ENCODE results near the gene LRRC45.

LRRC45 gene

DNA sequence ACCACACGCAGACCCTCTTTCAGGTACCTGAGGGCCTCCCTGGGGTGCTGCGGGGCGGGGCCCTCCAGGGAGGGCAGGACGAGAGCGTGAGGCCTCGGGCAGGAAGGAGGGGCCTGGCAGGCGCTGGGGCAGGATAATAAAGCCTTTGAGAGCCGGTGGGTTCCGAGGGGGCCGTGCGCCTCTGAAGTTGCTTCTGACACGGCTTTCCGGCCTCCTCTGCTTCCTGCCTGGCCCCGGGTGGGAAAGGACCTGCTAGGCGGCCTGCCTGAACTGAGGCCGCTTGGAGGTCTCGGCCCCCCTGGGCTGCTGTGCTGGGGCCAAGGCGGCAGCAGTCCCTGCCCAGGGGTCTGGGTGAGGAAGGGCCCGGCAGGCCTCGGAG is 10.9 kb upstream of the LRRC45 start:
- Histone ChIP-seq H3K4me1 (ENCODE audit: control insufficient read depth, insufficient read depth, low read length) (peaks cover 8% of the 10 kb centered on the region), H3K9ac (ENCODE audit: low read depth, low read length) (no peak overlapping the region), H3K27me3 (ENCODE audit: control insufficient read depth, insufficient read depth, low read length) (no peaks in the 10 kb centered on the region), H3K4me3 (ENCODE audit: low read length) (no peak overlapping the region), H3K9me3 (replicated peaks; ENCODE audit: low read length) (no peaks in the 10 kb centered on the region), H3K4me2 (ENCODE audit: low read length) (no peak overlapping the region), H3K36me3 (ENCODE audit: insufficient read depth, low read length) (no peaks in the 10 kb centered on the region)

DNA sequence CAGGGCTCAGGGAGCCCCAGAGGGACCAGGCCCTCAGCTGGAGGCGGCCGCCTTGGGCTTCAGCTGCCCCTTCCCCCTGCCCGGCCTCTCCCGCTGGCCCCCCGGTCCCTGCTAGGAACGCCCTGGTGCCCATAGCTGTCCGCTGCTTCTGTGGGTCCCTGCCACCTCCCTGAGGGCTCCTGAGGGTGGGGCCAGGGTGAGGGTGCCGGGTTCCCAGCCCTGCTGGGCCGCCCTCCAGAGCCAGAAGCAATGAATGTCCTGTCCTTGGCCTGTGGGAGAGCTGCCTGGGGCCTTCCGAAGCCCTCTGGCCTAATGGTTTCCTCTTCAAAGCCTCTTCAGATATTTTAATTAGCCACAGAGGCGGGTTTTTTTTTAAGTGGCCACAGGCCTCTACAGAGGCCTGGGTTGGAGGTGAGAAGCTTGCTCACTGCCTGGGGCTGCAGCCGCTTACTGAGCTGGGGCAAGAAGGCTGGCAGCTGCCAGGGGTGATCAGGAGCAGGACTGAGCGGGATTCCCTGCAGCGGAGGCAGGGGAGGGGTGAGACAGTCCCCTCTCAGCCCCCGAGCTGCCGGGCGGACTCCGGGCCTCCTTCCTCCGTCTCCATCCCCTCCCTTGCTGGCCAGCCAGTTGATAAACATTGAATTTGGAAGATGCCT is 10.3 kb upstream of the LRRC45 start:
- no peaks in the 10 kb centered on the region for H3K9me3 ChIP-seq (replicated peaks; ENCODE audit: low read length)
- H3K4me3 ChIP-seq (ENCODE audit: low read length) = no peak overlapping the region
- H3K27me3 ChIP-seq (ENCODE audit: control insufficient read depth, insufficient read depth, low read length) = no peaks in the 10 kb centered on the region
- peaks cover 3% of the 10 kb centered on the region for H3K4me1 ChIP-seq (ENCODE audit: control insufficient read depth, insufficient read depth, low read length)
- no peak overlapping the region for H3K4me2 ChIP-seq (ENCODE audit: low read length)
- no peak overlapping the region for H3K9ac ChIP-seq (ENCODE audit: low read depth, low read length)
- no peaks in the 10 kb centered on the region for H3K36me3 ChIP-seq (ENCODE audit: insufficient read depth, low read length)

- Histone ChIP-seq H3K4me1 (ENCODE audit: control insufficient read depth, insufficient read depth, low read length) (no peaks in the 10 kb centered on the region), H3K4me2 (ENCODE audit: low read length) (no peak overlapping the region), H3K9me3 (replicated peaks; ENCODE audit: low read length) (no peaks in the 10 kb centered on the region), H3K27me3 (ENCODE audit: control insufficient read depth, insufficient read depth, low read length) (no peaks in the 10 kb centered on the region), H3K36me3 (ENCODE audit: insufficient read depth, low read length) (no peaks in the 10 kb centered on the region), H3K9ac (ENCODE audit: low read depth, low read length) (no peak overlapping the region), H3K4me3 (ENCODE audit: low read length) (no peak overlapping the region)
These were observed 9.8 kb upstream of the LRRC45 start for GRCh38 chr17:82013341-82013740.

DNA sequence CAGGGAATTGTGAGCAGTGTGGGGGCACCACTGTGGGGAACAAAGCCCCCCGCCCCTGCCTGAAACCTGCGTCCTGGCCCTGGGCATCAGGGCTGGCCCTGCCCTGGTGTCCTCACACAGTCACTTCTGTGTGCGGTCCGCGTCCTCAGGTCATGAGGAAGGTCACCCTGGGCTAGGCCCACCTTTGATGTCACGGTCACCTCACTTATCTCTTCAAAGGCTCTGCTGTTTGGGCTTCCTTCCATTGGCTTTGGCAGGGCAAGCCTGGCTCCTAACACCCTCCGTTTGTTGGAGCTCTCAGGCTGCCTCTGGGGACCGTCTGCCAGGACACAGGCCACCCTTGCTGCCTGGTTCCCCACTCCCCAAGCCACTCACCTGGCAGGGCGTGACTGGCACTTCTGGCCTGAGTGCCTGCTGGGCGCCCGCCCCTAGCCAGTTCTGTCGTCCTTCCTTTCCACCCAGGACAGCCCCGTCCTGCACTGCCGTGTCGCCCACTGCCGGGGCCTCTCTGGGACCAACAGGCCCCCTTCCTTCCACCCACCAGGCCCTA is 9.3 kb upstream of the LRRC45 start:
- no peak overlapping the region for H3K4me3 ChIP-seq (ENCODE audit: low read length)
- H3K4me1 ChIP-seq (ENCODE audit: control insufficient read depth, insufficient read depth, low read length) = no peaks in the 10 kb centered on the region
- H3K36me3 ChIP-seq (ENCODE audit: insufficient read depth, low read length) = peaks cover 4% of the 10 kb centered on the region
- no peaks in the 10 kb centered on the region for H3K27me3 ChIP-seq (ENCODE audit: control insufficient read depth, insufficient read depth, low read length)
- no peak overlapping the region for H3K9ac ChIP-seq (ENCODE audit: low read depth, low read length)
- no peaks in the 10 kb centered on the region for H3K9me3 ChIP-seq (replicated peaks; ENCODE audit: low read length)
- no peak overlapping the region for H3K4me2 ChIP-seq (ENCODE audit: low read length)

DNA sequence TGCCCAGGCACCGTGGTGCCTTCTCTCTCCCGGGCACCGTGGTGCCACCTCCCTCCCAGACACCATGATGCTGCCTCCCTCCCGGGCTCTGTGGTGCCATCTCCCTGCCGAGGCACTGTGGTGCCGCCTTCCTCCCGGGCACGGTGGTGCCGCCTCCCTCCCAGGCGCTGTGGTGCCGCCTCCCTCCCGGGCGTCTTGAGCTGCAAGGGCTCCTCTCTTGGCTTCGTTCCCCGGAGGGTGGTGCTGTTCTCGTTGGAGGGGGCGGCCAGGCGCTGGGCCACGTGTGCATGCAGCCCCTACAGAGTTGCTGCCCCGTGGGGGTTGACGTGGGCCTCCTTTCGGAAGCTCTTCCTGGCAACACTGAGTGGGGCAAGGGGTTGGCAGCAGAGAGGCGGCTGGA is 8.7 kb upstream of the LRRC45 start:
- no peaks in the 10 kb centered on the region for H3K9me3 ChIP-seq (replicated peaks; ENCODE audit: low read length)
- H3K9ac ChIP-seq (ENCODE audit: low read depth, low read length) = no peak overlapping the region
- peaks cover 8% of the 10 kb centered on the region for H3K36me3 ChIP-seq (ENCODE audit: insufficient read depth, low read length)
- no peak overlapping the region for H3K4me2 ChIP-seq (ENCODE audit: low read length)
- H3K4me1 ChIP-seq (ENCODE audit: control insufficient read depth, insufficient read depth, low read length) = no peaks in the 10 kb centered on the region
- no peak overlapping the region for H3K4me3 ChIP-seq (ENCODE audit: low read length)
- H3K27me3 ChIP-seq (ENCODE audit: control insufficient read depth, insufficient read depth, low read length) = no peaks in the 10 kb centered on the region

DNA sequence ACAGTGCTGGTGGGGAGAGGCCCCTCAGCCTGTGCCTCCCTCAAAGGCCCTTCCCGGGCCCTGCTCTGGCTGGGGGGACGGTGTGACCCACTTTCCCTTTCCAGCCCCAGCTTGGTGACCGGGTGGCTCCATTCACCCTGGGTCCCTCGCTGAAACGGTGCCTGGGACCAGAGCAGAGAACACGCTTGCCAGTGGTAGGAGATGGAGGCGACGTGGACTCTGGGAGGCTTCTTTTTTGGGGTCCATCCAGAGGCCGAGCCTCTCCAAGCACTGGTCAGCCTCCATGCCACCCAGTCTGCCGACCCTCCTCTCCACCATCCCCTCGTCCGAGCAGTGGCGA is 8.2 kb upstream of the LRRC45 start:
- Histone ChIP-seq H3K4me1 (ENCODE audit: control insufficient read depth, insufficient read depth, low read length) (no peaks in the 10 kb centered on the region), H3K9me3 (replicated peaks; ENCODE audit: low read length) (no peaks in the 10 kb centered on the region), H3K4me2 (ENCODE audit: low read length) (no peak overlapping the region), H3K27me3 (ENCODE audit: control insufficient read depth, insufficient read depth, low read length) (no peaks in the 10 kb centered on the region), H3K9ac (ENCODE audit: low read depth, low read length) (no peak overlapping the region), H3K4me3 (ENCODE audit: low read length) (no peak overlapping the region), H3K36me3 (ENCODE audit: insufficient read depth, low read length) (peaks cover 8% of the 10 kb centered on the region)

DNA sequence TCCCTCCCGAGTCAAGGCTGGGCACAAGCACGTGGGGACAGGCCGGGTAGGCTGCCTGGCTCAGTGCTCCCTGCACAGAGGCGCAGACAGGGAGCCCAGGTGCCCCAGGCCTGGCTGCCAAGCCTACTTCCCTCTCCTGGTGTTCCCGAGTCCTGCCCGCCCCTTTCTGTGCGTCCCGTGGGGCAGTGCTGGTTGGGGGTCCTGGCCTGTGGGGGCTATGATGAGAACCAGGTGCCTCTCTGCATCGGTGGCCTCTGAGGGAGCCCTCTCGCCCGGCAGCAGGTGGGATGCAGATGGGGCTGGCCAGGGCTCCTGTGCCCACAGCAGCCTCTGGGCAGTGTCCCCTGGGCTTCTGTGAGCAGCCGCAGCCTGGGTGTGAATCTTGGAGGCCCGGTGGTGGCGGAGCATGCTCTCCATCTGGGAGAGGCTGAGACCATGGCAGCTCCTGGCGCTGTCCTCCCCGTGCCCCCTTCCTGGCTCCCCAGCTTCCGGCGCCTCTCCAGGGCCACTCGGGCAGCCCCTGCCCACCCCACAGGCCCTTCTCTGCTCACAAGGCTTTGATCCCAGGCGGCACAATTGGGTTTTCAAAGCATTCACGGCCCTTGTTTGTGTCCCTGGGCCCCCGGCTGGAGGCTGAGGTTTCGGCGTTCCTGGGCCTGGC is 7.7 kb upstream of the LRRC45 start:
- no peaks in the 10 kb centered on the region for H3K4me1 ChIP-seq (ENCODE audit: control insufficient read depth, insufficient read depth, low read length)
- no peaks in the 10 kb centered on the region for H3K27me3 ChIP-seq (ENCODE audit: control insufficient read depth, insufficient read depth, low read length)
- no peak overlapping the region for H3K9ac ChIP-seq (ENCODE audit: low read depth, low read length)
- no peak overlapping the region for H3K4me3 ChIP-seq (ENCODE audit: low read length)
- no peak overlapping the region for H3K4me2 ChIP-seq (ENCODE audit: low read length)
- H3K9me3 ChIP-seq (replicated peaks; ENCODE audit: low read length) = no peaks in the 10 kb centered on the region
- peaks cover 8% of the 10 kb centered on the region for H3K36me3 ChIP-seq (ENCODE audit: insufficient read depth, low read length)

DNA sequence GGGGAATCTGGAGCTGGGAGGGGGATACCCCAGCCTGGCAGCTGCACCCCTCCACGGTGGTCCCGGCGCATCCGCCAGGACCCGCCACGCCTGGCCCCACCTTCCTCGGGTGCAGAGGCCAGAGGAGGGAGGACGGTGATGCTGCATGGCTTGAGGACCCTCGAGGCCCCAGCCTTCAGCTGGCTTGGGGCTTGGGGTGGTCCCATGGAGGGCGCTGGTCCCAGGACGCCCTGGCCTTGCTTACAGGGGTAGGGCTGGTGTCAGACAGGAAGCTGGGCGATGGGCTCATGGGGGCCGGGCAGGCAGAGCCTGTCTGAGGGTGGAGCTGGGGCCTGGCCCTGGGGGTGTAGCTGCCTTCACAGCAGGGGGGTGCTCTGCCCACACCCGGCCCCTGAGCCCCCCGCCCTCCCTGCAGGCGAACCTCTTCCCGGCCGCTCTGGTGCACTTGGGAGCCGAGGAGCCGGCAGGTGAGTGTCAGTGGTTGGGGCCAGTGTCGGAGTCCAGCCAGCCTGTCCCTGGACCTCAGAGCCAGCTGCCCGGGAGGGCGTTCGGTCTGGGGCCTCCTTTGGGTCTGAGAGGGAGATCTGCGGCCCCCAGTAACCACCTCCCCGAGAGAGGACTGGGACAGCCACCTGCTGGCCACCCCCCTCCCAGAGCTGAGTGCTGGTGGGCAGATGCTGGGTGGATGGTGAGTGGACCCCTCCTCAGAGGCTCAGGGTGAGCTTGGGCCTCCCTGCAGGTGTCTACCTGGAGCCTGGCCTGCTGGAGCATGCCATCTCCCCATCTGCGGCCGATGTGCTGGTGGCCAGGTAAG is 6.8 kb upstream of the LRRC45 start:
- no peak overlapping the region for H3K9ac ChIP-seq (ENCODE audit: low read depth, low read length)
- peaks cover 8% of the 10 kb centered on the region for H3K36me3 ChIP-seq (ENCODE audit: insufficient read depth, low read length)
- peaks cover 6% of the 10 kb centered on the region for H3K4me1 ChIP-seq (ENCODE audit: control insufficient read depth, insufficient read depth, low read length)
- no peak overlapping the region for H3K4me3 ChIP-seq (ENCODE audit: low read length)
- no peaks in the 10 kb centered on the region for H3K27me3 ChIP-seq (ENCODE audit: control insufficient read depth, insufficient read depth, low read length)
- no peak overlapping the region for H3K4me2 ChIP-seq (ENCODE audit: low read length)
- H3K9me3 ChIP-seq (replicated peaks; ENCODE audit: low read length) = no peaks in the 10 kb centered on the region

DNA sequence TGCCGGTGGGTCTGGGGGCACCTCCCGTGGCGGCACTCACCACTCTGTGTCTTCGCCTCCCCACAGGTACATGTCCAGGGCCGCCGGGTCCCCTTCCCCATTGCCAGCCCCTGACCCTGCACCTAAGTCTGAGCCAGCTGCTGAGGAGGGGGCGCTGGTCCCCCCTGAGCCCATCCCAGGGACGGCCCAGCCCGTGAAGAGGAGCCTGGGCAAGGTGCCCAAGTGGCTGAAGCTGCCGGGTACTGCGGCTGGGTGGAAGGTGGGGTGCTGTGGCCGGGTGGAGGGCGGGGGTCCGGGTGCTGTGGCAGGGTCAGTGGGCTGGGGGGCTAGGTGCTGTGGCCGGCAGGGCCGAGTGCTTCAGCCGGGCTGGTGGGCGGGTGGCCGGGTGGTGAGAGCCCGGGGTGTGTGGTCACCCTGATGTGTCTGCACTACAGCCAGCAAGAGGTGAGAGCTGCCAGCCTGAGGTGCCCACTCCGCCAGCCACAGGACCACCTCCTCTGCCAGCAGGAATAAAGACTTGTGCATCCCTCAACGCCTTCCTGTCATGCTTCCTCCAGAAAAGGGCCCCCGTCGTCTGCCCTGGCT is 6.1 kb upstream of the LRRC45 start:
- Histone ChIP-seq H3K36me3 (ENCODE audit: insufficient read depth, low read length) (peaks cover 8% of the 10 kb centered on the region), H3K27me3 (ENCODE audit: control insufficient read depth, insufficient read depth, low read length) (no peaks in the 10 kb centered on the region), H3K4me3 (ENCODE audit: low read length) (no peak overlapping the region), H3K4me1 (ENCODE audit: control insufficient read depth, insufficient read depth, low read length) (peaks cover 13% of the 10 kb centered on the region), H3K9me3 (replicated peaks; ENCODE audit: low read length) (no peaks in the 10 kb centered on the region), H3K9ac (ENCODE audit: low read depth, low read length) (no peak overlapping the region), H3K4me2 (ENCODE audit: low read length) (no peak overlapping the region)

- Histone ChIP-seq H3K9me3 (replicated peaks; ENCODE audit: low read length) (no peaks in the 10 kb centered on the region), H3K4me3 (ENCODE audit: low read length) (no peak overlapping the region), H3K27me3 (ENCODE audit: control insufficient read depth, insufficient read depth, low read length) (no peaks in the 10 kb centered on the region), H3K36me3 (ENCODE audit: insufficient read depth, low read length) (peaks cover 8% of the 10 kb centered on the region), H3K4me2 (ENCODE audit: low read length) (no peak overlapping the region), H3K9ac (ENCODE audit: low read depth, low read length) (no peak overlapping the region), H3K4me1 (ENCODE audit: control insufficient read depth, insufficient read depth, low read length) (peaks cover 16% of the 10 kb centered on the region)
These were observed 5.4 kb upstream of the LRRC45 start for GRCh38 chr17:82017612-82018151.
